Measurements from ENCODE around the gene GRAMD2B.
"Not testable (repeated sequence)": the region's sequence is repeated elsewhere in the genome, so short reads cannot be mapped to it uniquely, and the experiment has no call there.

Gene GRAMD2B

GRCh38 chr5:126516133-126516532 lies 92.9 kb downstream of the GRAMD2B start:
- Histone ChIP-seq H3K4me1 (ENCODE audit: control insufficient read depth, insufficient read depth, low read depth, low read length) (peaks cover 4% of the 10 kb centered on the region), H3K79me1 (replicated peaks; ENCODE audit: low read length, poor library complexity, severe bottlenecking) (no peaks in the 10 kb centered on the region), H3K9ac (ENCODE audit: low read length) (no peak overlapping the region), H3K4ac (ENCODE audit: low read depth in 1 of 2, low read length in 2 of 2) (no peak overlapping the region), H2BK5ac (ENCODE audit: low read depth, low read length, poor library complexity, severe bottlenecking) (no peak overlapping the region), H2BK15ac (ENCODE audit: low read depth, poor library complexity, severe bottlenecking) (no peak overlapping the region), H3K14ac (ENCODE audit: low read length in 2 of 2) (no peak overlapping the region), H2AK5ac (ENCODE audit: low read length, severe bottlenecking) (no peak overlapping the region), H2BK12ac (ENCODE audit: low read length in 2 of 2) (no peak overlapping the region), H3K9me3 (ENCODE audit: control insufficient read depth, low read length) (no peaks in the 10 kb centered on the region), H3K18ac (ENCODE audit: low read depth in 1 of 2, low read length in 2 of 2) (no peak overlapping the region), H2BK120ac (ENCODE audit: low read depth, low read length) (no peak overlapping the region), H4K8ac (ENCODE audit: low read length) (no peak overlapping the region), H3K23ac (ENCODE audit: low read length in 2 of 2) (no peak overlapping the region), H3K4me3 (ENCODE audit: insufficient read depth in 1 of 2, low read depth in 1 of 2, low read length in 2 of 2) (no peak overlapping the region), H3K27me3 (ENCODE audit: control insufficient read depth in 1 of 2, insufficient read depth in 1 of 2, low read length in 2 of 2) (no peaks in the 10 kb centered on the region), H3K36me3 (ENCODE audit: control insufficient read depth in 1 of 2, insufficient read depth in 2 of 2, low read depth in 1 of 2, low read length in 2 of 2) (no peaks in the 10 kb centered on the region), H4K91ac (ENCODE audit: low read length) (no peak overlapping the region), H3K27ac (ENCODE audit: low read length, poor library complexity, severe bottlenecking) (no peak overlapping the region), H2AFZ (ENCODE audit: low read depth, low read length) (no peak overlapping the region), H3K4me2 (ENCODE audit: low read length, poor library complexity, severe bottlenecking) (no peak overlapping the region)
- no peak for DNase-seq
- no CpG with 5 or more reads among the region's 1 CpG for WGBS

- no peak overlapping the region for H3K18ac ChIP-seq (ENCODE audit: low read depth in 1 of 2, low read length in 2 of 2)
- H2BK120ac ChIP-seq (ENCODE audit: low read depth, low read length), result no peak overlapping the region
- H2AFZ ChIP-seq (ENCODE audit: low read depth, low read length), result no peak overlapping the region
- no peak overlapping the region for H2BK12ac ChIP-seq (ENCODE audit: low read length in 2 of 2)
- no peak overlapping the region for H3K4me3 ChIP-seq (ENCODE audit: insufficient read depth in 1 of 2, low read depth in 1 of 2, low read length in 2 of 2)
- DNase-seq, result no peak
- peaks cover 4% of the 10 kb centered on the region for H3K4me1 ChIP-seq (ENCODE audit: control insufficient read depth, insufficient read depth, low read depth, low read length)
- no peak overlapping the region for H3K23ac ChIP-seq (ENCODE audit: low read length in 2 of 2)
- H2AK5ac ChIP-seq (ENCODE audit: low read length, severe bottlenecking), result no peak overlapping the region
- H3K27ac ChIP-seq (ENCODE audit: low read length, poor library complexity, severe bottlenecking), result no peak overlapping the region
- no peak overlapping the region for H3K4me2 ChIP-seq (ENCODE audit: low read length, poor library complexity, severe bottlenecking)
- no peak overlapping the region for H2BK5ac ChIP-seq (ENCODE audit: low read depth, low read length, poor library complexity, severe bottlenecking)
- no peaks in the 10 kb centered on the region for H3K9me3 ChIP-seq (ENCODE audit: control insufficient read depth, low read length)
- no peak overlapping the region for H4K8ac ChIP-seq (ENCODE audit: low read length)
- H3K4ac ChIP-seq (ENCODE audit: low read depth in 1 of 2, low read length in 2 of 2), result no peak overlapping the region
- H3K36me3 ChIP-seq (ENCODE audit: control insufficient read depth in 1 of 2, insufficient read depth in 2 of 2, low read depth in 1 of 2, low read length in 2 of 2), result no peaks in the 10 kb centered on the region
- no peak overlapping the region for H3K9ac ChIP-seq (ENCODE audit: low read length)
- H4K91ac ChIP-seq (ENCODE audit: low read length), result no peak overlapping the region
- H3K27me3 ChIP-seq (ENCODE audit: control insufficient read depth in 1 of 2, insufficient read depth in 1 of 2, low read length in 2 of 2), result no peaks in the 10 kb centered on the region
- no peak overlapping the region for H2BK15ac ChIP-seq (ENCODE audit: low read depth, poor library complexity, severe bottlenecking)
- no peaks in the 10 kb centered on the region for H3K79me1 ChIP-seq (replicated peaks; ENCODE audit: low read length, poor library complexity, severe bottlenecking)
- no peak overlapping the region for H3K14ac ChIP-seq (ENCODE audit: low read length in 2 of 2)
Measured at GRCh38 chr5:126516852-126517251, 93.6 kb downstream of the GRAMD2B start.

- H3K27me3 ChIP-seq (ENCODE audit: control insufficient read depth in 1 of 2, insufficient read depth in 1 of 2, low read length in 2 of 2); H2AFZ ChIP-seq (ENCODE audit: low read depth, low read length); H3K14ac ChIP-seq (ENCODE audit: low read length in 2 of 2); H3K4me1 ChIP-seq (ENCODE audit: control insufficient read depth, insufficient read depth, low read depth, low read length); H3K4me3 ChIP-seq (ENCODE audit: insufficient read depth in 1 of 2, low read depth in 1 of 2, low read length in 2 of 2); H3K27ac ChIP-seq (ENCODE audit: low read length, poor library complexity, severe bottlenecking); H3K79me1 ChIP-seq (replicated peaks; ENCODE audit: low read length, poor library complexity, severe bottlenecking); H2AK5ac ChIP-seq (ENCODE audit: low read length, severe bottlenecking); H3K4me2 ChIP-seq (ENCODE audit: low read length, poor library complexity, severe bottlenecking); H2BK120ac ChIP-seq (ENCODE audit: low read depth, low read length); H4K91ac ChIP-seq (ENCODE audit: low read length); H3K4ac ChIP-seq (ENCODE audit: low read depth in 1 of 2, low read length in 2 of 2); H2BK5ac ChIP-seq (ENCODE audit: low read depth, low read length, poor library complexity, severe bottlenecking); H2BK15ac ChIP-seq (ENCODE audit: low read depth, poor library complexity, severe bottlenecking); H3K36me3 ChIP-seq (ENCODE audit: control insufficient read depth in 1 of 2, insufficient read depth in 2 of 2, low read depth in 1 of 2, low read length in 2 of 2); DNase-seq; H3K18ac ChIP-seq (ENCODE audit: low read depth in 1 of 2, low read length in 2 of 2); H3K23ac ChIP-seq (ENCODE audit: low read length in 2 of 2); H2BK12ac ChIP-seq (ENCODE audit: low read length in 2 of 2); H3K9me3 ChIP-seq (ENCODE audit: control insufficient read depth, low read length); H3K9ac ChIP-seq (ENCODE audit: low read length); H4K8ac ChIP-seq (ENCODE audit: low read length): not testable (repeated sequence)
- 96% methylated on average over 4 of the region's 4 CpGs for WGBS
Measured at GRCh38 chr5:126519223-126519622, 96.0 kb downstream of the GRAMD2B start.

- peak overlapping the region; percentile 47 to 86 for H3K4ac ChIP-seq (ENCODE audit: low read depth in 1 of 2, low read length in 2 of 2)
- WGBS, result 41% methylated on average over 5 of the region's 6 CpGs
- peak overlapping the region; percentile 46 to 88 for H2BK12ac ChIP-seq (ENCODE audit: low read length in 2 of 2)
- no peaks in the 10 kb centered on the region for H3K27me3 ChIP-seq (ENCODE audit: control insufficient read depth in 1 of 2, insufficient read depth in 1 of 2, low read length in 2 of 2)
- peak overlapping the region; percentile 59 for H3K4me2 ChIP-seq (ENCODE audit: low read length, poor library complexity, severe bottlenecking)
- H3K27ac ChIP-seq (ENCODE audit: low read length, poor library complexity, severe bottlenecking), result peak overlapping the region; percentile 83
- H2BK120ac ChIP-seq (ENCODE audit: low read depth, low read length), result peak overlapping the region; percentile 89
- H3K4me1 ChIP-seq (ENCODE audit: control insufficient read depth, insufficient read depth, low read depth, low read length), result peaks cover 4% of the 10 kb centered on the region
- DNase-seq, result peak; percentile 62
- no peak overlapping the region for H2AK5ac ChIP-seq (ENCODE audit: low read length, severe bottlenecking)
- H3K36me3 ChIP-seq (ENCODE audit: control insufficient read depth in 1 of 2, insufficient read depth in 2 of 2, low read depth in 1 of 2, low read length in 2 of 2), result no peaks in the 10 kb centered on the region
- H3K9ac ChIP-seq (ENCODE audit: low read length), result peak overlapping the region; percentile 48
- no peak overlapping the region for H3K23ac ChIP-seq (ENCODE audit: low read length in 2 of 2)
- peak overlapping the region; percentile 76 to 97 for H3K18ac ChIP-seq (ENCODE audit: low read depth in 1 of 2, low read length in 2 of 2)
- no peaks in the 10 kb centered on the region for H3K9me3 ChIP-seq (ENCODE audit: control insufficient read depth, low read length)
- H4K91ac ChIP-seq (ENCODE audit: low read length), result peak overlapping the region; percentile 97
- peak overlapping the region; percentile 77 for H2BK5ac ChIP-seq (ENCODE audit: low read depth, low read length, poor library complexity, severe bottlenecking)
- peak overlapping the region; percentile 98 for H4K8ac ChIP-seq (ENCODE audit: low read length)
- peak overlapping the region in 1 of 2 experiments; percentile 56 for H3K4me3 ChIP-seq (ENCODE audit: insufficient read depth in 1 of 2, low read depth in 1 of 2, low read length in 2 of 2)
- peak overlapping the region; percentile 80 for H2BK15ac ChIP-seq (ENCODE audit: low read depth, poor library complexity, severe bottlenecking)
- no peak overlapping the region for H3K14ac ChIP-seq (ENCODE audit: low read length in 2 of 2)
- H3K79me1 ChIP-seq (replicated peaks; ENCODE audit: low read length, poor library complexity, severe bottlenecking), result no peaks in the 10 kb centered on the region
- peak overlapping the region; percentile 33 for H2AFZ ChIP-seq (ENCODE audit: low read depth, low read length)
Measured at GRCh38 chr5:126519637-126520592, 96.7 kb downstream of the GRAMD2B start.
